PC-9 (cell line): ENCODE measurements around the gene ARHGAP24. TPM values are rescaled to one million over a fixed set of nuclear protein-coding genes. Genes with fewer than 3 reads are reported as not detected.

Experiments
- BruUV-seq: library from RNA; stranded (reverse); fragments of 400-500 nt; replicated peaks from 2 replicates; lab custom pipeline; 2021; lab: Mats Ljungman, UMichigan
- CTCF ChIA-PET: fragments of 300-600 bp; sonication (Branson Sonifier 250); formaldehyde crosslinking; loops from one replicate; lab custom pipeline; 2022; ENCODE audit warnings: antibody characterized with exemption; lab: Charles Lee
- POLR2A ChIA-PET: fragments of 300-600 bp; sonication (Branson Sonifier 250); formaldehyde crosslinking; loops from one replicate; lab custom pipeline; 2022; ENCODE audit warnings: antibody characterized with exemption; ENCODE audit not compliant: unreplicated experiment; lab: Charles Lee
- DNase-seq, 2 experiments: peaks; one replicate each; pipeline versions ENCODE4 v3.0.0 to v3.0.0-alpha.2; 2015 to 2022; ENCODE audit warnings: mixed read lengths in 1 of 2
- H2AFZ ChIP-seq: fragments of 200-600 bp; sonication (generic); 2 replicates; pipeline ENCODE4 v1.8.1; 2017; ENCODE audit warnings: antibody characterized with exemption
- H3F3A ChIP-seq: fragments of 200-600 bp; sonication (generic); 2 replicates; pipeline ENCODE4 v1.8.1; 2017; ENCODE audit warnings: antibody characterized with exemption, mild to moderate bottlenecking, low read depth; ENCODE audit not compliant: insufficient read depth
- H3K27ac ChIP-seq: fragments of 200-600 bp; sonication (generic); 2 replicates; pipeline ENCODE4 v1.6.1; 2016; ENCODE audit warnings: mixed run types
- H3K27me3 ChIP-seq: fragments of 200-600 bp; sonication (generic); 2 replicates; pipeline ENCODE4 v1.6.1; 2016; ENCODE audit warnings: low read depth, mixed run types; ENCODE audit not compliant: insufficient read depth
- H3K36me3 ChIP-seq: fragments of 200-600 bp; sonication (generic); 2 replicates; pipeline ENCODE4 v1.6.1; 2016; ENCODE audit warnings: low read depth, mixed run types
- H3K4me1 ChIP-seq: fragments of 200-600 bp; sonication (generic); replicated peaks from 2 replicates; pipeline ENCODE4 v1.6.1; 2016; ENCODE audit warnings: mixed run types; ENCODE audit not compliant: insufficient read depth
- H3K4me2 ChIP-seq: fragments of 200-600 bp; sonication (generic); 2 replicates; pipeline ENCODE4 v1.6.1; 2017; ENCODE audit warnings: mixed run types
- H3K4me3 ChIP-seq: fragments of 200-600 bp; sonication (generic); 2 replicates; pipeline ENCODE4 v1.6.1; 2016; ENCODE audit warnings: mixed run types
- H3K79me2 ChIP-seq: fragments of 200-600 bp; sonication (generic); 2 replicates; pipeline ENCODE4 v1.6.1; 2017; ENCODE audit warnings: low read depth, mixed run types
- H3K9me2 ChIP-seq: fragments of 200-600 bp; sonication (generic); 2 replicates; pipeline ENCODE4 v1.8.1; 2017; ENCODE audit warnings: mild to moderate bottlenecking; ENCODE audit not compliant: insufficient read depth
- H3K9me3 ChIP-seq: fragments of 200-600 bp; sonication (generic); 2 replicates; pipeline ENCODE4 v1.8.1; 2016; ENCODE audit warnings: low read depth; ENCODE audit not compliant: insufficient read depth
- H4K20me1 ChIP-seq: fragments of 200-600 bp; sonication (generic); 2 replicates; pipeline ENCODE4 v1.8.1; 2017; ENCODE audit not compliant: insufficient read depth
- EZH2 ChIP-seq: fragments of 200-600 bp; sonication (generic); IDR thresholded peaks from 2 replicates; pipeline ENCODE4 v1.8.0; 2017; ENCODE audit warnings: antibody characterized with exemption, low read depth
- intact Hi-C: fragments of 100-400 bp; cut with micrococcal nuclease; formaldehyde crosslinking; loops from one replicate; pipeline ENCODE4 v1.10.0; 2022; ENCODE audit not compliant: unreplicated experiment
- total RNA-seq: library from RNA; stranded (reverse); gene quantifications from 2 replicates; pipeline ENCODE4 v1.2.3, GENCODE V29; 2021
- TF ChIP-seq, protein P1 (sequence below): fragments of 200-600 bp; sonication (generic); conservative IDR thresholded peaks from 2 replicates; pipeline ENCODE4 v1.6.1; 2017; ENCODE audit warnings: mixed run types, antibody characterized with exemption, mild to moderate bottlenecking, moderate library complexity

The ARHGAP24 gene
- total RNA-seq, 1 experiment from 2014 or later = 2.2 TPM

- ChIA-PET POLR2A (no interaction called here), CTCF (no interaction called here)
- Histone ChIP-seq H3K4me3 (no peak overlapping the region), H3K9me3 (no peaks in the 10 kb centered on the region), H3K27ac (no peak overlapping the region), H3K4me2 (no peak overlapping the region), H2AFZ (no peak overlapping the region), H3K36me3 (no peaks in the 10 kb centered on the region), H3K4me1 (no peaks in the 10 kb centered on the region), H3K27me3 (no peaks in the 10 kb centered on the region), H3K79me2 (no peaks in the 10 kb centered on the region), H3F3A (no peaks in the 10 kb centered on the region), H4K20me1 (no peaks in the 10 kb centered on the region), H3K9me2 (no peaks in the 10 kb centered on the region)
- DNase-seq = no peak
- BruUV-seq = no TSS peak
- intact Hi-C loops = no loop called here
- TF ChIP-seq EZH2 = no peak
- TF ChIP-seq, protein P1, sequence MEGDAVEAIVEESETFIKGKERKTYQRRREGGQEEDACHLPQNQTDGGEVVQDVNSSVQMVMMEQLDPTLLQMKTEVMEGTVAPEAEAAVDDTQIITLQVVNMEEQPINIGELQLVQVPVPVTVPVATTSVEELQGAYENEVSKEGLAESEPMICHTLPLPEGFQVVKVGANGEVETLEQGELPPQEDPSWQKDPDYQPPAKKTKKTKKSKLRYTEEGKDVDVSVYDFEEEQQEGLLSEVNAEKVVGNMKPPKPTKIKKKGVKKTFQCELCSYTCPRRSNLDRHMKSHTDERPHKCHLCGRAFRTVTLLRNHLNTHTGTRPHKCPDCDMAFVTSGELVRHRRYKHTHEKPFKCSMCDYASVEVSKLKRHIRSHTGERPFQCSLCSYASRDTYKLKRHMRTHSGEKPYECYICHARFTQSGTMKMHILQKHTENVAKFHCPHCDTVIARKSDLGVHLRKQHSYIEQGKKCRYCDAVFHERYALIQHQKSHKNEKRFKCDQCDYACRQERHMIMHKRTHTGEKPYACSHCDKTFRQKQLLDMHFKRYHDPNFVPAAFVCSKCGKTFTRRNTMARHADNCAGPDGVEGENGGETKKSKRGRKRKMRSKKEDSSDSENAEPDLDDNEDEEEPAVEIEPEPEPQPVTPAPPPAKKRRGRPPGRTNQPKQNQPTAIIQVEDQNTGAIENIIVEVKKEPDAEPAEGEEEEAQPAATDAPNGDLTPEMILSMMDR = no peak
Observed at GRCh38 chr4:85879518-85879917, 404.6 kb downstream of the ARHGAP24 start.

GRCh38 chr4:85883180-85883579 is 408.2 kb downstream of the ARHGAP24 start:
- H3K27ac ChIP-seq = no peak overlapping the region
- H3K9me3 ChIP-seq = no peaks in the 10 kb centered on the region
- no peaks in the 10 kb centered on the region for H3K4me1 ChIP-seq
- H3K27me3 ChIP-seq = no peaks in the 10 kb centered on the region
- H3F3A ChIP-seq = no peaks in the 10 kb centered on the region
- ChIA-PET CTCF (no interaction called here), POLR2A (no interaction called here)
- no peak for DNase-seq
- H4K20me1 ChIP-seq = no peaks in the 10 kb centered on the region
- no peaks in the 10 kb centered on the region for H3K36me3 ChIP-seq
- no peak overlapping the region for H3K4me2 ChIP-seq
- no peaks in the 10 kb centered on the region for H3K9me2 ChIP-seq
- no peak overlapping the region for H2AFZ ChIP-seq
- no peak for TF ChIP-seq EZH2
- TF ChIP-seq, protein P1 = no peak
- H3K79me2 ChIP-seq = no peaks in the 10 kb centered on the region
- BruUV-seq = no TSS peak
- intact Hi-C loops = no loop called here
- no peak overlapping the region for H3K4me3 ChIP-seq

GRCh38 chr4:85884251-85884650 is 409.3 kb downstream of the ARHGAP24 start:
- H2AFZ ChIP-seq = no peak overlapping the region
- POLR2A ChIA-PET = no interaction called here
- TF ChIP-seq, protein P1 = no peak
- no peak for TF ChIP-seq EZH2
- no peaks in the 10 kb centered on the region for H3K27me3 ChIP-seq
- no TSS peak for BruUV-seq
- H3K4me1 ChIP-seq = no peaks in the 10 kb centered on the region
- H4K20me1 ChIP-seq = no peaks in the 10 kb centered on the region
- H3K79me2 ChIP-seq = no peaks in the 10 kb centered on the region
- CTCF ChIA-PET = no interaction called here
- DNase-seq = no peak
- H3K36me3 ChIP-seq = no peaks in the 10 kb centered on the region
- no peak overlapping the region for H3K27ac ChIP-seq
- H3K9me3 ChIP-seq = no peaks in the 10 kb centered on the region
- intact Hi-C loops = no loop called here
- H3K4me2 ChIP-seq = no peak overlapping the region
- no peaks in the 10 kb centered on the region for H3F3A ChIP-seq
- no peaks in the 10 kb centered on the region for H3K9me2 ChIP-seq
- no peak overlapping the region for H3K4me3 ChIP-seq
